GM12874 (cell line): ENCODE data around the gene KCNIP3.

ENCODE experiments used
- CTCF ChIP-seq: IDR thresholded peaks from 2 replicates; pipeline ENCODE4 v1.5.1; 2011; ENCODE audit warnings: low read depth, mild to moderate bottlenecking, control low read depth, low read length, moderate library complexity; ENCODE audit not compliant: insufficient read depth

The KCNIP3 gene

GRCh38 chr2:95350368-95350767 is 53.2 kb downstream of the KCNIP3 start:
- no peak for TF ChIP-seq CTCF

GRCh38 chr2:95350774-95351597 is 53.8 kb downstream of the KCNIP3 start:
- TF ChIP-seq CTCF: no peak

- TF ChIP-seq CTCF: no peak
These were observed 54.4 kb downstream of the KCNIP3 start for GRCh38 chr2:95351598-95351915.

GRCh38 chr2:95352310-95353054 is 55.3 kb downstream of the KCNIP3 start:
- no peak for TF ChIP-seq CTCF

- TF ChIP-seq CTCF: no peak
These were observed 56.0 kb downstream of the KCNIP3 start for GRCh38 chr2:95353055-95353575.

- no peak for TF ChIP-seq CTCF
These were observed 56.7 kb downstream of the KCNIP3 start for GRCh38 chr2:95353613-95354468.

GRCh38 chr2:95354469-95354901 is 57.3 kb downstream of the KCNIP3 start:
- TF ChIP-seq CTCF: no peak
